ENCODE results near the gene SKI. TPM values are rescaled to one million over a fixed set of nuclear protein-coding genes. Genes with fewer than 3 reads are reported as not detected.

The SKI gene
- total and polyA plus RNA-seq, 7 donors, result 7.7 to 32.1 (median 21.4) TPM

DNA sequence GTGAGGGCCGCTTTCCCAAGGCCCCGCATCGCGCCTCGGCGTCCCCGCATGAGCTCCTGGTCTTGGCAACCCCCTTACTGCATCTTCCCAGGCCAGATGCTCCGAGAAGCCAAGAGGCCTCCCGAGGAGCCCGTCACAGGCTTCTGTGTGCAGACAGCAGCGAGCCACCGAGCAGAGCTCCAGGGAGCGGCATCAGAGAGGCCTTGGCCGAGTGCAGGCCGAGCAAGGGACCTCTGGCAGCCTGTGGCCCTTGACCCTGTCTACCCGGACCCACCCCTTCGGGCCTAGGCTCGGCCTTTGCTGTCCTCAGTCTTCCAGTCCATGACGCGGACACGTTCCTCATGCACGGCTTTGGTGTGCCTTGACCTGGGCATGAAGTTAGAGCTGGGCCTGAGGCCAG lies 99.7 kb downstream of the SKI start:
- DNase-seq (no peak), ATAC-seq (no peak)
- Histone ChIP-seq H3K36me3 (ENCODE audit: insufficient read depth in 1 of 2, low read depth in 1 of 2) (no peaks in the 10 kb centered on the region), H3K27me3 (ENCODE audit: insufficient read depth in 3 of 3, low read length in 2 of 3) (peaks cover 0 to 13% (median 2%) of the 10 kb centered on the region in 3 donors), H3K4me3 (no peak overlapping the region), H3K9me3 (no peaks in the 10 kb centered on the region), H3K4me1 (peaks cover 8% of the 10 kb centered on the region), H3K27ac (no peak overlapping the region)
- WGBS, 3 donors, result 91 to 92% (median 91%) methylated on average over 22 of the region's 22 CpGs
- intact Hi-C loops (cut with DNase I), result loop anchor here in 1 of 2 donors (5.0 kb wide), 1 partner anchor 49 kb away; no protein-coding TSS in a partner anchor
- TF ChIP-seq, protein P1, sequence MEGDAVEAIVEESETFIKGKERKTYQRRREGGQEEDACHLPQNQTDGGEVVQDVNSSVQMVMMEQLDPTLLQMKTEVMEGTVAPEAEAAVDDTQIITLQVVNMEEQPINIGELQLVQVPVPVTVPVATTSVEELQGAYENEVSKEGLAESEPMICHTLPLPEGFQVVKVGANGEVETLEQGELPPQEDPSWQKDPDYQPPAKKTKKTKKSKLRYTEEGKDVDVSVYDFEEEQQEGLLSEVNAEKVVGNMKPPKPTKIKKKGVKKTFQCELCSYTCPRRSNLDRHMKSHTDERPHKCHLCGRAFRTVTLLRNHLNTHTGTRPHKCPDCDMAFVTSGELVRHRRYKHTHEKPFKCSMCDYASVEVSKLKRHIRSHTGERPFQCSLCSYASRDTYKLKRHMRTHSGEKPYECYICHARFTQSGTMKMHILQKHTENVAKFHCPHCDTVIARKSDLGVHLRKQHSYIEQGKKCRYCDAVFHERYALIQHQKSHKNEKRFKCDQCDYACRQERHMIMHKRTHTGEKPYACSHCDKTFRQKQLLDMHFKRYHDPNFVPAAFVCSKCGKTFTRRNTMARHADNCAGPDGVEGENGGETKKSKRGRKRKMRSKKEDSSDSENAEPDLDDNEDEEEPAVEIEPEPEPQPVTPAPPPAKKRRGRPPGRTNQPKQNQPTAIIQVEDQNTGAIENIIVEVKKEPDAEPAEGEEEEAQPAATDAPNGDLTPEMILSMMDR (IDR thresholded peaks at IDR 0.05), result no peak

DNA sequence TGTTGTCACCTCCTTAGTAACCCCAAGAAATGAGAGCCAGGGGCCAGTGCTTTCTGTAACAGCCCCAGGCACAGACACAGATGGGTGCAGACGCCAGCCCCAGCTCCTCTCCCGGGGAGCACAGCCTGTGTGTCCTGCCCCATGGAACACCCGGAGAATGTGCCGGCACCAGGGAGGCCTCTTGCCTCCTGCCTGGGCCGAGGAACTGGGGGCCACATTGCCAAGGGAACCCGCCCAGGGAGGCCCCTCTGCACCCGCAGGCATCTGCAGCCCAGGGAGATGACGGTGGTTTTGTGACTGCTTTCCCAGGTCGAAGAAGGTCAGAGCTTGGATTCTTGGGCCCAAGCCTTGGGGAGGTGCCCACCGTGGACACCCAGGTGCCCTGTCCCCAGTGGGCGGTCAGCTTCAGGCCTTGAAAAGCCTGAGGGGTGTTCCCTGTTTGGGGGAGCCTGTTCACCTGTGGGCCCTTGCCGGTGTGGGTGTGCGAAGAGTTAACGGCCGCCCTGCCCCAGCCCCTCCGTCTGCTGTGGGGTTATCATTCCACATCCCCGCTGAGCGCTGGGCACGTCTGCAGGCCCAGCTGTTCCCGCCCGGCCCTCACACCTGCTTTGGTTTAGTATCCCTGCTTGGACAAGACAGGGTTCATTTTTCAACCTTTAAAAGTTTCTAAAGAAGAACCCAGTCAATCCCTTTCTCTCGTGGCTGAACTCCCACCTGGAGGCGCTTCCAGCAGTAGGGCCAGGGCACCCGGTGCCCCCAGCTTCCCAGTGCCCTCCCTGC lies 100.7 kb downstream of the SKI start:
- Histone ChIP-seq H3K9me3 (no peaks in the 10 kb centered on the region), H3K27ac (no peak overlapping the region), H3K4me1 (peaks cover 8% of the 10 kb centered on the region), H3K36me3 (ENCODE audit: insufficient read depth in 1 of 2, low read depth in 1 of 2) (no peaks in the 10 kb centered on the region), H3K4me3 (no peak overlapping the region), H3K27me3 (ENCODE audit: insufficient read depth in 3 of 3, low read length in 2 of 3) (peaks cover 0 to 13% (median 3%) of the 10 kb centered on the region in 3 donors)
- intact Hi-C loops (cut with DNase I), result loop anchor here in 1 of 2 donors (5.0 kb wide), 1 partner anchor 48 kb away; no protein-coding TSS in a partner anchor
- TF ChIP-seq, protein P1 (IDR thresholded peaks at IDR 0.05), result no peak
- ATAC-seq, result no peak
- DNase-seq, result no peak
- 76 to 82% (median 79%) methylated on average over 24 of the region's 24 CpGs for WGBS, 3 donors

GRCh38 chr1:2330035-2330434 lies 101.9 kb downstream of the SKI start:
- intact Hi-C loops (cut with DNase I), result no loop called here
- Histone ChIP-seq H3K9me3 (no peaks in the 10 kb centered on the region), H3K4me1 (peaks cover 8% of the 10 kb centered on the region), H3K27me3 (ENCODE audit: insufficient read depth in 3 of 3, low read length in 2 of 3) (peaks cover 0 to 13% (median 5%) of the 10 kb centered on the region in 3 donors), H3K27ac (no peak overlapping the region), H3K4me3 (no peak overlapping the region), H3K36me3 (ENCODE audit: insufficient read depth in 1 of 2, low read depth in 1 of 2) (no peaks in the 10 kb centered on the region)
- ATAC-seq, result no peak
- no peak for DNase-seq
- 71 to 77% (median 72%) methylated on average over 10 to 12 of the region's 12 CpGs for WGBS, 3 donors
- TF ChIP-seq, protein P1 (IDR thresholded peaks at IDR 0.05), result no peak

DNA sequence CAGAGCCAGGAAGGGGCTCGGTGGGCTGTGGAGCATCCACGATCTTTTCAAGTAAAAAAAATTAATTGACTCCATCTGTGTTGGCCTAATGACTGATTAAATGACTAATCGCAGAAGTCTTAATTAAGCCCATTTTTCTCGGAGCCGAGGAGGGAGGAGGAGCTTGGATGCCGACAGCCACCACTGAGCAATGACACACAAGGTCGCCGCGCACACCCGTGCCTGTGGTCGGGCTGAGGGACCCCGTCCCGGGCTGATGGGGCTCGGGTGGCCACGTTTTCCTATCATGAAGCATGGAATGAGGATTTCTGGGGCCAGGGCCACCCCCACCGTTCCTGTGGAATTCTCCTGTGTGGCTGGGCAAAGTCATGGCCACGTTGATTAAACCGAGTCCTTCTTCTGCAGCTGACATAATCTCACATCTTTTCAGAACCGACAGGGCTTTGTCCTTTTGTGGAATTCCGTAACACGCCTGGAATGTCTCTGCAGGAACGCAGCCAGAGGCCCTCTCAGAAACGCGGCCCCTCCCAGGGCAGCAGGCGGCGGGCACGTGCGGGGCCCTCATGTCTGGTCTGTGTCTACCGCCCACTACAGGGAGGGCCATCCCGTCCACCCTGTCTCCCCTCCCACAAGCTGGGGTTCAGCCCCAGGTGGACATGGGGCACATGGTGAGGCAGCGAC lies 102.5 kb downstream of the SKI start:
- ATAC-seq (peak in 3 of 4 donors; percentile 42 to 60 (median 43)), DNase-seq (peak; percentile 81 to 82)
- H3K36me3 ChIP-seq (ENCODE audit: insufficient read depth in 1 of 2, low read depth in 1 of 2), result no peaks in the 10 kb centered on the region
- H3K9me3 ChIP-seq, result no peaks in the 10 kb centered on the region
- H3K27ac ChIP-seq, result no peak overlapping the region
- no peak overlapping the region for H3K4me3 ChIP-seq
- peaks cover 8% of the 10 kb centered on the region for H3K4me1 ChIP-seq
- intact Hi-C loops (cut with DNase I), result no loop called here
- peaks cover 0 to 7% (median 6%) of the 10 kb centered on the region in 3 donors for H3K27me3 ChIP-seq (ENCODE audit: insufficient read depth in 3 of 3, low read length in 2 of 3)
- WGBS, 3 donors, result 33 to 54% (median 36%) methylated on average over 30 to 31 of the region's 31 CpGs
- TF ChIP-seq, protein P1 (IDR thresholded peaks at IDR 0.05), result no peak
